ENCODE data around the gene PLA2G4E.

Gene PLA2G4E

GRCh38 chr15:41954036-41954435, 66.8 kb downstream of the PLA2G4E start:
- DNase-seq (ENCODE audit: low spot score) = no peak

- DNase-seq (ENCODE audit: low spot score) = no peak
Observed at GRCh38 chr15:41952013-41952563, 68.8 kb downstream of the PLA2G4E start.

DNA sequence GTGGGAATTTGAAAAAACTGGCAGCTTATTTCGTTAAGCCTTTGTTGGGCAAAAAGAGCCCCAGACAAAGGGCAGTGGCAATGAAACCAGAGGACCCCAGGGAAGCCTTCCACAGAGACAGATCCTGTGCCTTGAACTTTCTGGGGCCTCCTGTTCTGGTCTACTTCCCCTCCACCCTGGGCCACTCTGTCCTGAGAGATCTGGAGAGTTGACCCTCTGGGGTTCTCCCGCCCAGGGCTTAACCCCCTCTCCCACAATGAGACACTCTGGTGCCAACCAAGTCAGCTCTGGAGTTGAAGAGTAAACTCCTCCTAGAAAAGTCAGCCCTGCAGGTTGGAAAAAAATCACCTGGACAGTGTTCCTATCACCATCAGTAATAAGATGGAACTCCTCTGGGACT, 69.3 kb downstream of the PLA2G4E start:
- DNase-seq (ENCODE audit: low spot score) = no peak

DNA sequence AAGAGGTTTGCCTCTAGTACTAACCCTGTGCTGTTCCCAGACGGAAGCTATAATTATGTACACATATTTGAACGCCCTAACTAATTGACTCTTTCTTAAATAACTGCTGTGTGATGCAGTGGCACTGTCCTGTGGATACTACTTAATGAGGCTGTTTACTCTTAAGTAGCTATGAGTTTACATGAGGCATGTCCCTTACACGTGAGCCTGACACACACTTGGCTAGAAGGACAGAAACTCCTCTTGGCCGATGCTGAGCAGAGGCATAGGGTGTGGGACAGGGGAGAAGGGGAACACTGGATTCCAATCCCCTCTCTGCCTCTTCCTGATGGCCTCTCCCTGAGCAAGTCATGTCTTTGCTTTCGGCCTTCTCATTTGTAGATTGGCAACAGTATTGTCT, 70.4 kb downstream of the PLA2G4E start:
- DNase-seq (ENCODE audit: low spot score) = no peak

GRCh38 chr15:41950127-41950483, 70.7 kb downstream of the PLA2G4E start:
- DNase-seq (ENCODE audit: low spot score) = no peak

DNA sequence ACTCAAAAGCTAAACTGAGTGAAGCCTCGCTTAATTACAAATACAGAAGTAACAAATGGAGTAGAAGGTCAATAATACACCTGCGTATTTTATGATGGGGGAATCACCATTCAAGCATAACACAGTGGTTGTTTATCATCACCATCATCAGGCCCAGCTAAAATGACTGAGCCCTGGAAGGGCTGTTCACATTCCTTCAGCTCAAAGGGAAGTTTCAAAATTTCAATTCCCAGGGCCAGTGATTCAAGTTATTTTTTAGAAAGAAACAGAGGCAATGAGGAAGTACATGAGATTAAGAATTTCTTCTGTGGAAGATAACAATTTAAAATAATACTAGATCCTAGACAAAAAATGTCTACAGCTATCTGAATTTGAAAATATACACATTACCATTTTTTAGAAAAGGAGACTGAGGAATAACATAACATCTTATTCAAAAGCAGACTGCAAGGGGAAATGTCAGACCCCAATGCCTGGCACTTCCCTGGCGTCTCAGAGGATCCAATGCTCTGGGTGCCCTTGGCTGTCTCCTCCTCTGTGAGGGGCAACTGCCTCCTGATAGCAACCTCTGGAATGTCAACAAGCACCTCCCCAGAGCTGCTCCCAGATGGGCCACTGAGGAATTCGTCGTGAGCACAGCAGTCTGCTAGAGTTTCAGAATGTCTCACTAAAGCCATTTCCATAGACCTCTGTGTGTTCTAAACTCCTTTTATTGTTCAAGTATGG, 71.3 kb downstream of the PLA2G4E start:
- no peak for DNase-seq (ENCODE audit: low spot score)

DNA sequence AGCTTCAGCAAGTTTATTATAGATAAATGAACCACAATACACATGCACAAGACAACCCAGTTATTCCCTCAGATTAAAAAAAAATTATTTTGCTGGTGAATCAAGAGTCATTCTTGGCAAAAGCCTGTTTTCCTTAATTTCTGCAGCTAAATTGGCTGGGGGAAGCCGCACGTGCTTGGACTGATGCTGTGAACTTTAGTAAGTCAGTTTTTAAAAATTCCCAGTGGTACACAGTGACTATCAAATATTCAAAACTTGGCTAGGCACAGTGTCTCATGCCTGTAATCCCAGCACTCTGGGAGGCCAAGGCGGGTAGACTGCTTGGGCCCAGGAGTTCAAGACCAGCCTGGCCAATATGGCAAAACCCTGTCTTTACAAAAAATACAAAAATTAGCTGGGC, 72.4 kb downstream of the PLA2G4E start:
- DNase-seq (ENCODE audit: low spot score) = no peak

GRCh38 chr15:41946970-41947369, 73.9 kb downstream of the PLA2G4E start:
- DNase-seq (ENCODE audit: low spot score) = no peak

DNA sequence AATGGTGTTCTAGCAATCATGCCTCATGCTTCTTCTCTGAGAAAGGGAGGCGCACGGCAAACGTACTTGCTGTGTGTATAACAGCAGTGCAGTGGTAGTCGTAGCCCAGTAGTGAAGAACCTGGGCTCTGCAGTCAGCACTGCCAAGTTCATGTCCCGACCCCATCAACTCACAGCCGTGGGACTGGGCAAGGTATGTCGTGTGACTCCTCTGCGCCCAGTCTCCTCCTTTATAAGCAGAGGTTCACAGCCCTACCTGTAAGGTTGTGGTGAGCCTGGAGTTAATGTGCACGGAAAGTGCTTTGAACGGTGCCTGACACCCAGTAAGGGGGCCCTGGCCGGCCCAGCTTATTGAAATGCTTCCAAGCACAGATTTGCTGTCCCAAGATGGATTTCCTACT, 75.1 kb downstream of the PLA2G4E start:
- no peak for DNase-seq (ENCODE audit: low spot score)

- no peak for DNase-seq (ENCODE audit: low spot score)
Observed at GRCh38 chr15:41945221-41945620, 75.6 kb downstream of the PLA2G4E start.

GRCh38 chr15:41944313-41944940, 76.4 kb downstream of the PLA2G4E start:
- no peak for DNase-seq (ENCODE audit: low spot score)

- DNase-seq (ENCODE audit: low spot score) = no peak
Observed at GRCh38 chr15:41943543-41944312, 77.1 kb downstream of the PLA2G4E start.

DNA sequence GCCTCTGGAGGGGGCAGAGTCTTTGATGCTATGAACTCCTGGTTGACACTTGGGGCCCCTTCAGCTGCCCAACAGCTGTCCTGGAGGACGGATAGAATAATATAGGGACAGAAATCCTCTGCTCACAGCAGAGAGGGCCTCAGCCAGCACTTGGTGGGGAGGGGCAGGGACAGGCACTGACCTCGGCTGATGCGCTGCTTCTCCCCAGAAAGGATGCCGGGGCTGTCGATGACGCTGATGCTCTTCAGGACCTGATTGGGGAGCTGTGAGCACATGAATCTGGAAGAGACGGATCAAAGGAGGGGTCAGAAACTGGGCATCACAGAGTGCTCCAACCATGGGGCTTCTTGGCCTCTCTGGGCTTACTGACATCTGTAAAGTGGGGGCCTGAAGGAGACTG, 78.0 kb downstream of the PLA2G4E start:
- no peak for DNase-seq (ENCODE audit: low spot score)

DNA sequence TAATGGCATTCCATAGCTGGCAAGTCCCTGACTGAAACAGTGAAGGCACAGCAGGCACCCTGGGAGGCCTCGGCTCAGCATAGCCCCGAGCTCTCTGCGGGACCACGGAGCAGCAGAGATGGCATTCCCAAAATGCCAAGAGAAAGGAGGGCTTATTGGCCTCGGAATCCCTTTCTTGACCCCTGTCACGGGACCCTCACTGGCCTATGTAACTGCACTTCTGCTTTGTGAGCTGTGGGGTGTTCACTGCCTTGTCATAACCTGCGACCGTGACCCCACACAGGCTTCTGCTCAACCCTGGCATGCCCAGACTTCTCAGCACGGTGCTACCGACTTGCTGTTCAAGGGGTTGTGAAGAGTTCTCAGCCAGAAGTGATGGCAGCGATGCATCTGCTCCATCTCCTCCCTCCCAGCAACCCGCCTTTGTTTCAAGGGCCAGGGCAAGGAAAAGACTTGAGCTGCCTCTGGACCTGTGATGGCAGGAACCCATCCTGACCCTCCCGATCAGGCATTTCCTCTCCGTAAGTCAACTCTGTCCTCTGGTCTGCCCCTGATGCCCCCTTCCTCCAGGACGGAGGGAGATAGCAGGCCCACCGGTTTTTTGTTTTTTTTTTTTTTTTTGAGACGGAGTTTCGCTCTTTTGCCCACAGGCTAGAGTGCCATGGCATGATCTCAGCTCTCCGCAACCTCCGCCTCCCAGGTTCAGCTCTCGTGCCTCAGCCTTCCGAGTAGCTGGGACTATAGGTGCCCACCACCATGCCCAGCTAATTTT, 79.0 kb downstream of the PLA2G4E start:
- DNase-seq (ENCODE audit: low spot score) = no peak

- DNase-seq (ENCODE audit: low spot score) = peak; percentile 31
Observed at GRCh38 chr15:41940441-41940857, 80.4 kb downstream of the PLA2G4E start.

GRCh38 chr15:41939986-41940385, 80.9 kb downstream of the PLA2G4E start:
- no peak for DNase-seq (ENCODE audit: low spot score)

DNA sequence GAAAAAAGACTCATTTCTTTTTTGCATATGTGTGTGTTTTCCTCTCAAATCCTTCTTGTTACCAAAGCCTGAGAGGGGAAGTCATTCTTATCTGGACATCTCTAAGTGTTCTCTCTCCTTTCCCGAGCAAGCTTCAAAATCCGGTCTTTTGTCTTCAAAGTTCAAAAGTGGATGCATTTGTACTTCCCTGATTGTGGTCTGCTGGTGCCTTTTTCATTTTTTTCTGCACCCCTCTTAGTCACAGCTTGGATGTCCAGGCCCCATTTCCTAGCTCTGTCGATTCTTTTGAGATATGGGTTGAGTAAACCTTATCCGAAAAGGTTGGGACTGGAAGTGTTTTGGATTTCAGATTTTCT, 83.3 kb downstream of the PLA2G4E start:
- DNase-seq (ENCODE audit: low spot score) = no peak

- peak; percentile 84 for DNase-seq (ENCODE audit: low spot score)
Observed at GRCh38 chr15:41936649-41937567, 83.9 kb downstream of the PLA2G4E start.

DNA sequence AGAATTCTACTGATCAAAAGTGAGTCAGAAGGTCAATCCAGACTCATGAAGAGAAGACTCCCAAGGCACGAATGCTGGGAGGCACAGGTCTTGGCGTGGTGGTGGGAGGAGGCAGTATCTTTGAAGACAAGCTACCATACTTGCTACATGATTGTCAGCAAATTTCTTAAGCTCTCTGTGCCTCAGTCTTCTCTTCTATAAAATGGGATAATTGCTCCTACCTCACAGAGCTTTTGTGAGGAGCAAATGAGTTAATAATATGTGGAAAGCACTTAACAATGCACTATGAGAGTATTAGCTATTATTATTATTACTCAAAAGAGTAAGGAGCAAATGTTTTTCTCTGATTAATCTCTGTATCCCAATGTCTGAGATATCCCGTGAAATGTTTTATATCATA, 84.7 kb downstream of the PLA2G4E start:
- no peak for DNase-seq (ENCODE audit: low spot score)

GRCh38 chr15:41935566-41936020, 85.2 kb downstream of the PLA2G4E start:
- no peak for DNase-seq (ENCODE audit: low spot score)

DNA sequence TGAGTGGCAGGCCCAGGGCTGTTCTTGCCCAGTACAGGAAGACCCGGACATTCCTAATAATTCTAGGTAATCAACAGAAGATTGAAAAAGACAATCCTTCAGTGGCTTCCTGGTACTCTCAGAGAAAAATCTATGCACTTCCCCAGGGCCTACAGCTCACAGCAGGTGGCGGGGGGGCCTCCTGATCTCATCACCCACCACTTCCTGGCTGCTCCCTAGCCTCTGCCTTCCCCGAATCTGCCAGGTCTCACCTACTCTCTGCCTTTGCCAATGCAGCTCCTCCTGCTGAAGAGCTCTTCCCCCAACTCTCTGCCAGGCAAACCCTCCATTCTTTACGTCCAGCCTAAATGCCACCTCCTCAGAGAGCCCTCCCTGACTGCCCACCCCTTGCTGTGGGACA, 86.0 kb downstream of the PLA2G4E start:
- peak; percentile 85 for DNase-seq (ENCODE audit: low spot score)
